ENCODE measurements around the gene CALML5. TPM values are rescaled to one million over a fixed set of nuclear protein-coding genes. Genes with fewer than 3 reads are reported as not detected.

CALML5 gene
- total RNA-seq, 2 donors from 2014 or later: not detected

DNA sequence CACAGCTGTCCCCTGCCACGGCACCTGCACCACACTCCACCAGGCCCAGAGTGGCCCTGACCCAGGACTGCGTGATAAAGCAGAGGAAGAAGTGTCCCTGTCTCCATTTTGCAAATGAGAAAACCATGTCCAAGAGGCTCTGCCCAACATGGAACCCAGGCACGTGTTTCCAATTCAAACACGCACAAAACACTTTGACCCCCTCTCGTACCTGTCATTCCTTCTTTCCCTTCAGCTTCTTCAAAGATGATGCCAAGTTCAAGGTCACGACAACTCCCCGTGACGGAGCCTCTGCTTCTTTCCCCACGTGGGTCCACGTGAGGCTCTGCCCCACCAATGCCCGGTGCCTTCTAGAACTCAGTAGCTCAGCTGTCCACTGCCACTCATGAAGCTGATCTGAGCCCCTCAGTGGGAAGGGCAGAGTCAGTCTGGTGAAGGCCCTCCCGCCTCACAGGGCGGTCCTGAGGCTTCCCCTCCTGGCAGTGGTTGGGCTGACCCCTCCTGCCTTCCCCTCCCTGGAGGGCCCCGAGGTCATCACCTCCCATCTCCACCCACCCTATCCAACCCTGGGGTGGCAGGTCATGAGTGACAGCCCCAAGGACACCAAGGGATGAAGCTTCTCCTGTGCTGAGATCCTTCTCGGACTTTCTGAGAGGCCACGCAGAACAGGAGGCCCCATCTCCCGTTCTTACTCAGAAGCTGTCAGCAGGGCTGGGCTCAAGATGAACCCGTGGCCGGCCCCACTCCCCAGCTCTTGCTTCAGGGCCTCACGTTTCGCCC is 19.0 kb downstream of the CALML5 start:
- intact Hi-C loops (cut with DNase I): no loop called here
- Histone ChIP-seq H3K27me3 (no peaks in the 10 kb centered on the region), H3K4me3 (no peak overlapping the region), H3K4me1 (no peaks in the 10 kb centered on the region), H3K36me3 (replicated peaks in 1 of 2; ENCODE audit: insufficient read depth in 1 of 2, low read depth in 2 of 2) (no peaks in the 10 kb centered on the region), H3K27ac (no peak overlapping the region), H3K9me3 (no peaks in the 10 kb centered on the region)
- DNase-seq: no peak
- TF ChIP-seq, protein P1, sequence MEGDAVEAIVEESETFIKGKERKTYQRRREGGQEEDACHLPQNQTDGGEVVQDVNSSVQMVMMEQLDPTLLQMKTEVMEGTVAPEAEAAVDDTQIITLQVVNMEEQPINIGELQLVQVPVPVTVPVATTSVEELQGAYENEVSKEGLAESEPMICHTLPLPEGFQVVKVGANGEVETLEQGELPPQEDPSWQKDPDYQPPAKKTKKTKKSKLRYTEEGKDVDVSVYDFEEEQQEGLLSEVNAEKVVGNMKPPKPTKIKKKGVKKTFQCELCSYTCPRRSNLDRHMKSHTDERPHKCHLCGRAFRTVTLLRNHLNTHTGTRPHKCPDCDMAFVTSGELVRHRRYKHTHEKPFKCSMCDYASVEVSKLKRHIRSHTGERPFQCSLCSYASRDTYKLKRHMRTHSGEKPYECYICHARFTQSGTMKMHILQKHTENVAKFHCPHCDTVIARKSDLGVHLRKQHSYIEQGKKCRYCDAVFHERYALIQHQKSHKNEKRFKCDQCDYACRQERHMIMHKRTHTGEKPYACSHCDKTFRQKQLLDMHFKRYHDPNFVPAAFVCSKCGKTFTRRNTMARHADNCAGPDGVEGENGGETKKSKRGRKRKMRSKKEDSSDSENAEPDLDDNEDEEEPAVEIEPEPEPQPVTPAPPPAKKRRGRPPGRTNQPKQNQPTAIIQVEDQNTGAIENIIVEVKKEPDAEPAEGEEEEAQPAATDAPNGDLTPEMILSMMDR (IDR thresholded peaks at IDR 0.05): no peak
- TF ChIP-seq POLR2A (IDR thresholded peaks at IDR 0.05): no peak
- no peak for ATAC-seq
- 86 to 87% methylated on average over 20 of the region's 21 CpGs for WGBS, 2 donors

DNA sequence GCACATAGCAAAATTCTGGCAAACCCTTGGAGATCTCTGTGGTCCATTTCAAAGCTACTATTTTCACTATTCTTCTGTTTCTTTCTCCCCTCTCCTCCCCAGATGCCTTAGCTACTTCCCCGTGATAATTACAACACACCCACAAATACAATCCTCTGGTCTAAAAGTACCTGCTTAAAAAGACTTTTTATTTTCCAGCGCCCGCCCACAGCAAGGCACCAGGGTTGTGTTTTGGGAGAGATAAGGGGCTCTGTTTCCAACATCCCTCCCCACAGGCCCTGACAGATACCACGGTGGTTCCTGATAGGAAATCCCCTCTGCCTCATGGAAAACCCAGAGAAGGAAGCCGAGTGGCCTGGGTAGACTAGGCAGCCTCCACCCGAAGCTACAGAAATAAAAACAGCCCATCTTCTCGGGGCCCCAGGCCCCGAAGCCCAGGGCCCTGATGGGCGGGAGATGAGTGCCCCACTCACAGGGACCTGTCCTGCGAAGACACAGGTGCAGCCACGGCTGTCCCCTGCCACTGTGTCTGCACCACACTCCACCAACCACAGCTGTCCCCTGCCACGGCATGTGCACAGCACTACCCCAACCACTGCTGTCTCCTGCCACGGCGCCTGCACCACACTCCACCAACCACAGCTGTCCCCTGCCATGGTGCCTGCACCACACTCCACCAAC is 19.7 kb downstream of the CALML5 start:
- Histone ChIP-seq H3K4me1 (no peaks in the 10 kb centered on the region), H3K9me3 (no peaks in the 10 kb centered on the region), H3K27me3 (no peaks in the 10 kb centered on the region), H3K36me3 (replicated peaks in 1 of 2; ENCODE audit: insufficient read depth in 1 of 2, low read depth in 2 of 2) (no peaks in the 10 kb centered on the region), H3K27ac (no peak overlapping the region), H3K4me3 (no peak overlapping the region)
- WGBS, 2 donors: 77 to 83% methylated on average over 12 to 14 of the region's 14 CpGs
- no peak for ATAC-seq
- DNase-seq: no peak
- TF ChIP-seq, protein P1 (IDR thresholded peaks at IDR 0.05): no peak
- no peak for TF ChIP-seq POLR2A (IDR thresholded peaks at IDR 0.05)
- intact Hi-C loops (cut with DNase I): no loop called here

DNA sequence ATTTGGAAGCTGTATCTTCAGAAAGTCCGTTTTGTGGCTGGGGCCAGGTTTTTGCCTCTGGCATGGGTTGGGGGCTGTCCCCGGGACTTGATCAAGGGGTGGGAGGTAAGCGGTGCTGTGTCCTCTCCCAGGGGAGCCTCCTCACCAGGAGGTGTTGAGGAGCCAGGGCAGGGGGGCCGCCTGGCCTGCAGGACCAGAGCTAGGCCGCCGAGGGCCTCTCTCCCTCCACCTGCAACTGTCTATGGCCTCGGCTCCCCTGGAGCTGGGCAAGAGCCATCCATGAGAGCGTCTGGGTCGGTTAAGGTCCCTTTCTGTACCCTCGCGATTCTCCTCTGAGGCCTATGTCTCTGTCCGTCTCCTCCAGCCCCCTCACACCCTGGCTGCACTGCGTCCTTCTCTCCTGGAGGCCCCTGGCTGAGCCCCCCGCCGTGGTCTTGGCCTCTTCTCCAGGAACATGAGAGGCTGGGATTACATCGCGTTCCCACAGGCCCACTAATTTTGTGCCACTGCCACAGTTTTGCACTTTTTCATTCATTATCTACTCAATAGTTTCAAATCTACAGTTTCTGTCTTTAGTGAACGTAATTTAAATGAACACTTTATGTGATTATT is 20.6 kb downstream of the CALML5 start:
- Histone ChIP-seq H3K27me3 (no peaks in the 10 kb centered on the region), H3K9me3 (no peaks in the 10 kb centered on the region), H3K4me3 (no peak overlapping the region), H3K36me3 (replicated peaks in 1 of 2; ENCODE audit: insufficient read depth in 1 of 2, low read depth in 2 of 2) (no peaks in the 10 kb centered on the region), H3K27ac (no peak overlapping the region), H3K4me1 (no peaks in the 10 kb centered on the region)
- TF ChIP-seq, protein P1 (IDR thresholded peaks at IDR 0.05): no peak
- TF ChIP-seq POLR2A (IDR thresholded peaks at IDR 0.05): no peak
- WGBS, 2 donors: 87 to 88% methylated on average over 14 to 18 of the region's 18 CpGs
- DNase-seq: no peak
- intact Hi-C loops (cut with DNase I): no loop called here
- no peak for ATAC-seq

DNA sequence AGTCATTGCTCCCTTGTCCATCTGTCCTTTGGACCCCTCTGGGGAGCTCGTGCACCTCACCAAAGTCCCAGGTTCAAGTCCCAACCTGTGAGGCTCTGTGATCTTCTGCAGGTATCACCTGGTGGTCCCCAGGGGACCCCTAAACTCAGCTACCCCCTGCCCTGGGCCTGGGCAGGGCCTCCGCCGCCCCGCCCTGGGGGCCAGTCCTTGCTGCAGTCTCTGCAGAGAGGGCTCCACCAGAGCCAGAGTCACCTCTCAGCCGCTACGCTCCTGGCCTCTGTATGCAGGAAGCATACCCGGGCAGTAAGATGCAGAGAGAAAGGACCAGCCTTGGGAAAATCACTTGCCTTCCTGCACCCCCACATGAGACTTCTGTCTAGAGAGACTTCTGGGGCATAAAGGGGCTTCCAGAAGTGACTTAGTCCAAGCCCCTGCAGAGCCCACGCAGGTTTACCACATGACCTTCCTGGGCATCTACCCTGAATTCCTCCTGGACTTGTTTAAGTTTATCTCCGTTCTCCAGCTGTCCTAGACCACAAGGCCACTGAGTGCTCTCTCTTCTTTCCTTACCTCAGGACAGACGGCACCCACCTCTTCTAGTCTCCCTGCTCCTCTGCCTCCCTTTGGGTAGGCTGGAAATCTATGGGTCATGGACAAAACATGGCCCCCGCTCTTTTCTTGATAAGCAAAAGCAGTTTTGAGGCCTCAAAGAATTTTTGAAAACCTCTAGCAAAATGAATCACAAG is 21.2 kb downstream of the CALML5 start:
- WGBS, 2 donors: 88 to 93% methylated on average over 11 of the region's 11 CpGs
- TF ChIP-seq, protein P1 (IDR thresholded peaks at IDR 0.05): no peak
- TF ChIP-seq POLR2A (IDR thresholded peaks at IDR 0.05): no peak
- Histone ChIP-seq H3K27ac (no peak overlapping the region), H3K4me3 (no peak overlapping the region), H3K36me3 (replicated peaks in 1 of 2; ENCODE audit: insufficient read depth in 1 of 2, low read depth in 2 of 2) (no peaks in the 10 kb centered on the region), H3K9me3 (no peaks in the 10 kb centered on the region), H3K27me3 (no peaks in the 10 kb centered on the region), H3K4me1 (no peaks in the 10 kb centered on the region)
- DNase-seq (no peak), ATAC-seq (no peak)
- intact Hi-C loops (cut with DNase I): no loop called here

Data from body of pancreas (tissue), 4 donors.